NB4 (cell line): ENCODE data around the gene ZNF408.

Experiments used
- DNase-seq: peaks from one replicate; pipeline ENCODE4 v3.0.0; 2010; ENCODE audit warnings: low read depth
- H3K4me3 ChIP-seq: one replicate; pipeline ENCODE4 v1.5.1; 2011; ENCODE audit warnings: mild to moderate bottlenecking, low read depth, low read length, moderate library complexity
- CTCF ChIP-seq: IDR thresholded peaks from one replicate; pipeline ENCODE4 v1.5.1; 2012; ENCODE audit warnings: low read depth, low read length
- MAX ChIP-seq: IDR thresholded peaks from 2 replicates; pipeline ENCODE4 v1.6.1; 2011; ENCODE audit warnings: low read depth, low read length
- MYC ChIP-seq: IDR thresholded peaks from 2 replicates; pipeline ENCODE4 v1.6.1; 2011; ENCODE audit warnings: low read depth, low read length
- POLR2A ChIP-seq: IDR thresholded peaks from 2 replicates; pipeline ENCODE4 v1.6.1; 2011; ENCODE audit warnings: mild to moderate bottlenecking; ENCODE audit not compliant: insufficient read length; ENCODE audit errors: extremely low read depth

ZNF408 gene

DNA sequence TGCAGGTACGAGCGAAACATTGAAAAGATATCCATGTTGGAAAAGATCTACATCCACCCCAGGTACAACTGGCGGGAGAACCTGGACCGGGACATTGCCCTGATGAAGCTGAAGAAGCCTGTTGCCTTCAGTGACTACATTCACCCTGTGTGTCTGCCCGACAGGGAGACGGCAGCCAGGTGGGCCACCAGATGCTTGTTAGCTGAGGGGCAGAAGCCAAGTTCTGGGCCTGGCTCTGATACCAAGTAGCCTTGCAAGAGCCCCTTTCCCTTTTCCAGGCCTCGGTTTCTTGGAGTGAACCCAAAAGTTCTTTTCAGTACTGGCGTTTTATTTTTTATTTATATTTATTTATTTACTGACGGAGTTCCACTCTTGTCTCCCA is 27.8 kb downstream of the ZNF408 start:
- no peak overlapping the region for H3K4me3 ChIP-seq
- no peak for DNase-seq
- TF ChIP-seq CTCF (no peak), POLR2A (no peak)

GRCh38 chr11:46729110-46730027 is 28.5 kb downstream of the ZNF408 start:
- no peak overlapping the region for H3K4me3 ChIP-seq
- TF ChIP-seq CTCF (no peak), MAX (no peak), MYC (no peak), POLR2A (no peak)
- DNase-seq = no peak

DNA sequence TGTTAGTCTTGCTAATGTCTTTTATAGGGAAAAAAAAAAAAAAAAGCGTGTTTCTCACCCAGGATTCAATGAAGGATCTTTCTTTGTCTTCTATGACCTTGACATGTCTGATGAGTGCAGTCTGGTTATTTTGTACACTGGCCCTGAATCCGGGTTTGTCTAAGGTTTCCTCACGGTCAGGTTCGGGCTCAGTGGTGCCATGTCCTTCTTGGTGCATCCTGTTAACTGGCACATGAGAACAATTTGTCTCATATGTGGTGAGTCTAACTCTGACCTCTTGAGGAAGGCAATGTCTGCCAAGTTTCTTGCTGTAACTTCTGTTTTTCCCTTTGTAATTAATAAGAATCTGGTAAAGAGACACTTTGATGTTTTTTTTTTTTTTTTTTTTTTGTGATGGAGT is 30.7 kb downstream of the ZNF408 start:
- no peak for TF ChIP-seq MYC
- TF ChIP-seq POLR2A = no peak
- no peak for TF ChIP-seq MAX
- TF ChIP-seq CTCF = no peak
- H3K4me3 ChIP-seq = no peak overlapping the region
- DNase-seq = no peak

GRCh38 chr11:46733234-46733633 is 32.4 kb downstream of the ZNF408 start:
- no peak overlapping the region for H3K4me3 ChIP-seq
- DNase-seq = no peak
- no peak for TF ChIP-seq MYC
- TF ChIP-seq POLR2A = no peak
- no peak for TF ChIP-seq MAX
- TF ChIP-seq CTCF = no peak

- no peak for DNase-seq
- TF ChIP-seq MYC = no peak
- TF ChIP-seq POLR2A = no peak
- no peak for TF ChIP-seq MAX
- no peak for TF ChIP-seq CTCF
Measured at GRCh38 chr11:46736146-46736545, 35.3 kb downstream of the ZNF408 start.

GRCh38 chr11:46736615-46737014 is 35.8 kb downstream of the ZNF408 start:
- DNase-seq = no peak
- TF ChIP-seq CTCF = no peak
- no peak for TF ChIP-seq MAX
- TF ChIP-seq POLR2A = no peak
- TF ChIP-seq MYC = no peak
- H3K4me3 ChIP-seq = no peak overlapping the region

More at GRCh38 chr11:46736146-46736545, 35.3 kb downstream of the ZNF408 start:
- no peak overlapping the region for H3K4me3 ChIP-seq
